HG03342 (cell line): ENCODE data around the gene CD99L2.
A peak's percentile ranks its signal among the peaks of the same experiment; 100 is the strongest.
"Not testable (repeated sequence)": the region's sequence is repeated elsewhere in the genome, so short reads cannot be mapped to it uniquely, and the experiment has no call there.

Experiments used
- ATAC-seq: cut with Tn5 transposase; IDR thresholded peaks from one replicate; pipeline ENCODE4 v1.9.1; 2021; ENCODE audit warnings: mild to moderate bottlenecking, moderate library complexity; ENCODE audit not compliant: unreplicated experiment

Gene CD99L2

GRCh38 chrX:150897421-150898320 lies 797 bp downstream of the CD99L2 start:
- ATAC-seq: no peak

DNA sequence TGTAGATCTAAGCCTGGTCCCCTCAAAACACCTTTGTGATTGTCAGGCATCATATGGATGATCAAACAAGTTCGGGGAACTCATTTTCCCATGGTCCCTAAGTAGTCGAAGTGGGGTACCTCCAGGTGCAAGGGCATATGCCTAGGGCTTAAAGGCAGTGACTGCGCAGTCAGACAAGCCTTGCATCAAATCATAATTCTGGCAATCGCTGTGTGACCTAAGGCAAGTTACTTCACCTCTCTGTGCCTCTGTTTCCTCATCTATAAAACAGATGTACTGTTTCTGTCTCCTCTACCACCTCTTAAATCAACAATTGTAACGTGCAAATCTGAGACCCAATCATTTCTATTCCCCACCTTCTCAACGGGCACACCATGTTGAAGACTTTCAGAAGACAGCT lies 1.8 kb downstream of the CD99L2 start:
- ATAC-seq: no peak

- no peak for ATAC-seq
These were observed 4.5 kb downstream of the CD99L2 start for GRCh38 chrX:150893936-150894335.

- no peak for ATAC-seq
These were observed 9.3 kb downstream of the CD99L2 start for GRCh38 chrX:150889131-150889530.

GRCh38 chrX:150887906-150888465 lies 10.5 kb downstream of the CD99L2 start:
- no peak for ATAC-seq

DNA sequence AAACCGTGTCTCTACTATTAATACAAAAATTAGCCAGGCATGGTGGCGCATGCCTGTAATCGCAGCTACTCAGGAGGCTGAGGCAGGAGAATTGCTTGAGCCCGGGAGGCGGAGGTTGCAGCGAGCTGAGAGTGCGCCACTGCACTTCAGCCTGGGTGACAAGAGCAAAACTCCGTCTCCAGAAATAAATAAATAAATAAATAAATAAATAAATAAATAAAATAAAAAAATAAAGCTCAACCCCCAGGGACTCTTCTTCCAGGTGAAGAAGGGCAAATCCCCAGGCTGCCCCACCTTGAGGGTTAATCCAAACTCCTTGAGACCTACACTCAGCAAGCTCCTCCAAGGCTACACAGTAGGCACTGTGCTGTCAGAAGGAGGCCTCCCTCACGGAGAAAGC lies 11.2 kb downstream of the CD99L2 start:
- not testable (repeated sequence) for ATAC-seq

GRCh38 chrX:150886381-150886780 lies 12.1 kb downstream of the CD99L2 start:
- ATAC-seq: no peak

GRCh38 chrX:150880808-150881165 lies 17.7 kb downstream of the CD99L2 start:
- ATAC-seq: no peak

DNA sequence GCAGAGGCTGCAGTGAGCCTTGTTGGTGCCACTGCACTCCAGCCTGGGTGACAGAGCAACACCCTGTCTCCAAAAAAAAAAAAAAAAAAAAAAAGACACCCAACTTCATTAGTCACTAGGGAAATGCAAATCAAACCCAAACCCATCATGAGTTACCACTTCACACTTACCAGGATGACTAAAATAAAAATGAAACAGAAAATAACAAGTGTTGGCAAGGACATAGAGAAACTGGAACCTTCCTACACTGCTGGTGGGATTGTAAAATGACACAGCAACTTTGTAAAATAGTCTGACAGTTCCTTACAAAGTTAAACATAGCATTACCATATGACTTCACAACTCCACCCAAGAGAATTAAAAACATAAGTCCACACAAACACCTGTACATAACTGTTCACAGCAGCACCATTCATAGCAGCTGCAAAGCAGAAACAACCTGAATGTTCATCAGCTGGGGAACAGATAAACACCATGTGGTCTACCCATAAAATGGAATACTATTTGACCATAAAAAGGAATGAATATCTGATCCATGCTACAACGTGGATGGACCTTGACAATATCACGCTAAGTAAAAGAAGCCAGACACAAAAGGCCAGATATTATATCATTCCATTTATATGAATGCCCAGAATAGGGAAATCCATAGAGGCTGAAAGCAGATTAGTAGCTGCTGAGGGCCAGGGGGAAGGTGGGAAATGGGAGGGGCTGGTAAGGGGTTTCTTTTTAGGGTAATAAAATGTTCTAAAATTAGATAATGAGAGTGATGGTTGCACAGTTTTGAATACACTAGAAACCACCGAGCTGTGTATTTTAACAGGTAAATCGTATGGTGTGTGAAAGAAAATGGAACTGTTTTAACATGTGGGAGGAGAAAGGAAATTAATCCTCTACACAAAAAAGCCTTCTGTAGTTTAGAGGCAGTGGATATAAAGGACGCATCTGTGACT lies 18.3 kb downstream of the CD99L2 start:
- peak; percentile 87 for ATAC-seq

DNA sequence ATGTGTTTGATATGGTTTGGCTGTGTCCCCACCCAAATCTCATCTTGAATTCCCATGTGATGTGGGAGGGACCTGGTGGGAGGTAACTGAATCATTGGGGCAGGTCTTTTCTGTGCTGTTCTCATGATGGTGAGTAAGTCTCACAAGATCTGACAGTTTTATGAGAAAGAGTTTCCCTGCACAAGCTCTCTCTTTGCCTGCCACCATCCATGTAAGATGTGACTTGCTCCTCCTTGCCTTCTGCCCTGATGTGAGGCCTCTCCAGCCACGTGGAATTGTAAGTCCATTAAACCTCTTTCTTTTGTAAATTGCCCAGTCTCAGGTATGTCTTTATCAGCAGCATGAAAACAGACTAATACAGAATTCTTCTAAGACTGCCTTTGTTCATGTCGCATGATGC lies 22.8 kb downstream of the CD99L2 start:
- ATAC-seq: not testable (repeated sequence)

DNA sequence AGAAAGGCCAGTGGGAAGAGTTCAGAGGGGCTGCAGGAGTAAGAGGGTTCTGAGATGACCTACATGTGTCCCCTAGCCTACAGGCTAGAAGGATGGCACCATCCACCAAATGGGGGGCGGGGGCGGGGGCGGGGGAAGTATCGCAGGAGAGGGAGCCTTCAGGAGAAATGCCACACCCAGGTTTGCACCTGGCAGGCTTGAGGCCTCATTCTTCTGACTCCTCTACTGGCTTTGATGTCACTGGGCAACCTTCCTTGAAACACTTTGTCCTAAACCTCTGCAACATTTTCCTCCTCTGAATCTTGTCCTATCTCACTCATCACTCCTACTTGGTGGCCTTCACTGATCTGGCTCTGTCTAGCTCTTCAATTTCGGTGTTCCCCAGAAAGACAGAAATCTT lies 24.0 kb downstream of the CD99L2 start:
- no peak for ATAC-seq

- ATAC-seq: peak; percentile 56
These were observed 24.9 kb downstream of the CD99L2 start for GRCh38 chrX:150873616-150874015.

DNA sequence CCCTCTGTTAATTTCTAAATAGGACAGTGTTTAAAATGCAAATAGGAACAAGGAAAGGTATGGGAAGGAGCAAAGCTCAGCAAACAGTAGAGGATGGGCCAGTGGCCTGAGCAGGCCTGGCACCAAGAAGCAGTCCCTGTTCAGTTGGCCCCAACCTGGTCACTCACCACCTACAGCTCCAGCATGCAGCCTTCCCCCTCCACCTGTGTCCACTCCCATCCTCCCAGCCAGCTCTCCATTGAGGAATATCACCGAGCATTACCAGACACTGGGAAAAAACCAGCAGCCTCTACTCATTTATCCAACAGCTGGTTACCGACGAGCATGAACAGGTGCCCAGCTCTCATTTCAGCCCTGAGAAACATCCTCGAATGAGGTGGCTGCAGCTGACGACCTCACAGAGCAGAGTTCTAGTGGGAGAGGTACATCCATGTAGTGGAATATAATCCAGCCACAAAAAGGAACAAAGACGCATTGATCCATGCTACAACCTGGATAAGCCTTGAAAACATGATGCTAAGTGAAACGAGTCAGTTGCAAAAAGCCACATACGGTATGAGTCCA lies 25.6 kb downstream of the CD99L2 start:
- ATAC-seq: no peak

GRCh38 chrX:150871341-150871811 lies 27.1 kb downstream of the CD99L2 start:
- no peak for ATAC-seq

DNA sequence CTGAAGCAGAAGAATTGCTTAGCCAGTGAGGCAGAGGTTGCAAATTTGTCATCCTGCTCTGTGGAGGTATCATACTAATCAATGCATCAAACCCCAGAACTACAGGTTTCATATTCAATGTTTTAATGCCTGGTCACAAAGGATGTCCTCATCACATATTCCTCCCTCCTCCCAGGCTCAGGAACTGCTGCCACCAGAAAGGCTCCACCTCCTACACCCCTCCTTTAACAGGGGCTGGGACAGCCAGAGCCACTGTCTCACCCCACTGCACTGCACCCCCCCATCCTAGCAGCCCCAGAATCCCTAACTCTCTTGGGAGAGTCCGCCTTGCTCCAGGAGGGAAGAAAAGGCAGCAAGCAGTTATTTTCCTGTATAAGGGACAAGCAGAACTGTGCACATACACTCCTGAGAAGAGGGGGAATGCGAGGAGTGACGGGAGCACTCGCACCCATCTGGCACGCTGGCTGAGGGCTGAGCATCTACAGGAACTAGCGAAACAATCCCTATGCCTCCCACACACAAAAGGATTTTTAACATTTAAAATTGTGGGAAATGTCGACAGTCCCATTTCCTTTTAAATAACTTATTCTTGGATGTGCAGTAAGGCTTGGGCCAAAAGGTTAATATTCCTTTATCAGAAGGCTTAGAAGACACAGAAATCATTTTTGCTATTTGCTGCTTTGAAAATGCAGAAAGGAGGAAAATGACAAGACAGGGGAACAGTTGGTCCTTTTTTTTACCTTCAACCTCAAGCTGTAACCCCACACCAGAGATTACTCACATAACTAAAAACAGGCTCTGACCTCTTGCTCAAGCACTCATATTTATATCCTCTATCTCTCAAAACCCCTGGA lies 27.8 kb downstream of the CD99L2 start:
- ATAC-seq: no peak

DNA sequence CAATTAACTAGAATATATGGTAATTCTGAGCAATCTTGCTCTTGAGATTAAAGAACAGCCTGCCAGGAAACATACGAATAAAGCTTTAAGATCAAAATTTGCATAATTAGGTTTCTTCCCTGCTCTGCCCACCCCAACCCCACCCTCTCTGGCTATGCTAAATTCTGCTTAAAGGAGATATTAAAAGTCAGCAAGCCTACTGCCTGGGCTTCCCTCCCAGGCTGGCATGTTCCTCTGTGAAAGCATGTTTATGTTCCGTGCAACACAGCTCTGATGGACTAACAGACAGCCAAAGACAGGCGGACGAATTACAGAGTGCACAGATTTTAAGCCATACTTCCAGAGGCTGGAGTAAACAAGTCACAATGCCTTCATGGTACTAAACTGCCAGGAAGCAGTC lies 28.4 kb downstream of the CD99L2 start:
- ATAC-seq: no peak

- ATAC-seq: no peak
These were observed 29.0 kb downstream of the CD99L2 start for GRCh38 chrX:150869450-150869849.

DNA sequence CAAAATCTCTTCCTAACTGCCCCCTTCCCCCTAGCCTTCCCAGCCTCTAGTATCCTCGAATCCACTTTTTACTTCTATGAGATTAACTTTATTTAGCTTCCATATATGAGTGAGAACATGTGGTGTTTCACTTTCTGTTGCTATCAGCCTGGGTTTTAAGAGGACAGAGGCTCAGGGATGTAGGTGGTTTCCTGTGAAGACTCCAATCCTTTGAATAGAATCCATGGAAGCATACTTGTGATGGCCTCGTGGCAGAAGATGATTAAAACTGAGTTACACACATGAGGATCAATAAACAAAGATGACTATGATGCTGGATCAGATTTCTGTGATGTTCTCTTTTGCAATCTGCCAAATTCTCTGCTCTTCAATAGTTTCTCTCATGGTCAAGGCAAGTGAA lies 29.8 kb downstream of the CD99L2 start:
- no peak for ATAC-seq

DNA sequence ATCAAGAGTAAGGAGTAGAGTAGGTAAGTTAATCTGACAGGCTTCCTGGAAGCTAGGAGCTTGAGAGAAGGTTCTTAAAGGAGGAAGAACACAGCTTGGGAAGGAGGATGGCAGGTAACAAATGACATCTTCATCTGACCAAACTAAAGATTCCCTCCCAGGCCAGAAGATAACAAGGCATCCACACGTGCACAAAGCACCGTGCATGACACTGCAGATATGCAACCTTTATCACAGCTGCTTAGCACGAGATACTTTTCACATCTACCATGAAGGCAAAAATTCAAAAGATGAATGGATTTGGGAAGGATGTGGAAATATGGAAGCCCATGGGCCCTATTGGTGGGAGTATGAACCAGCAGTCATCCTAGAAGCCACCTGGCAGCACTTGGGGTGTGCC lies 34.3 kb downstream of the CD99L2 start:
- ATAC-seq: no peak

DNA sequence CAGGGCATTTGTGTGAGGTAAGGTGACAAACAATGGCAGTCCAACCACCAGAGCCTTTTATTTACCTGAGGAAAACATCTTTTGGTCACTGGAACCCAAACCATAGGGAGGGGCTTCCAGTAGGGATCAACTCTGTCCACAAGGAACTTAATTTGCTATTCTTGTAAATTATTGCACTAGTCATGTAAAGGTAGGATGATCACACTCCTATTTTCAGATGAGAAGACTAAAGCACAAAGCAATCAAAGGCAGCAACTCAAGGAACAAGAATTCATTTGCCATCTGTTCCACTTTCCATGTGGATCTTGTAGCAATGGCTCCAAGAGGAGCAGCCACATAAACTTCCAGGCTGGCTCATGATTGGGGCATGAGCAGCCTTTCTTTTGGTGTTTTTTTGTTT lies 35.3 kb downstream of the CD99L2 start:
- no peak for ATAC-seq
